Panc1 (cell line): Measurements from ENCODE around the gene UBE2E1. TPM values are rescaled to one million over a fixed set of nuclear protein-coding genes. Genes with fewer than 3 reads are reported as not detected.
"Not testable (repeated sequence)": the region's sequence is repeated elsewhere in the genome, so short reads cannot be mapped to it uniquely, and the experiment has no call there.

Experiments used
- ATAC-seq: fragments of 200-7000 bp; cut with Tn5 transposase; 2 replicates; pipeline ENCODE4 v1.9.1; 2020; ENCODE audit warnings: mild to moderate bottlenecking, moderate library complexity
- BruUV-seq: library from RNA; stranded (reverse); fragments of 400-500 nt; replicated peaks from 2 replicates; lab custom pipeline; 2021; lab: Mats Ljungman, UMichigan
- CTCF ChIA-PET: fragments of 300-600 bp; sonication (Branson Sonifier 250); formaldehyde crosslinking; loops from one replicate; lab custom pipeline; 2022; ENCODE audit warnings: antibody characterized with exemption; lab: Charles Lee
- POLR2A ChIA-PET: fragments of 300-600 bp; sonication (Branson Sonifier 250); formaldehyde crosslinking; loops from one replicate; lab custom pipeline; 2022; ENCODE audit warnings: antibody characterized with exemption; lab: Charles Lee
- DNase-seq: peaks from one replicate; pipeline ENCODE4 v3.0.0-alpha.2; 2010; ENCODE audit warnings: low read depth, low spot score
- H3K27ac ChIP-seq: 2 replicates; pipeline ENCODE4 v1.5.1; 2011; ENCODE audit warnings: mild to moderate bottlenecking, low read length, inconsistent platforms
- H3K27me3 ChIP-seq: fragments of 200-500 bp; sonication (Bioruptor generic); 2 replicates; pipeline ENCODE4 v1.6.0; 2014; ENCODE audit warnings: low read length, inconsistent platforms; ENCODE audit not compliant: control insufficient read depth, insufficient read depth
- H3K36me3 ChIP-seq: fragments of 200-500 bp; sonication (Bioruptor generic); 2 replicates; pipeline ENCODE4 v1.5.1; 2014; ENCODE audit warnings: inconsistent platforms, mild to moderate bottlenecking, low read length, moderate library complexity; ENCODE audit not compliant: control insufficient read depth, insufficient read depth
- H3K4me1 ChIP-seq: 2 replicates; pipeline ENCODE4 v1.5.1; 2011; ENCODE audit warnings: inconsistent platforms, mild to moderate bottlenecking, low read length, moderate library complexity; ENCODE audit not compliant: control insufficient read depth, insufficient read depth
- H3K4me3 ChIP-seq, 2 experiments: 2 replicates each; pipeline ENCODE4 v1.5.1; 2011 to 2012; ENCODE audit warnings: low read depth in 2 of 2, low read length in 2 of 2, mild to moderate bottlenecking in 2 of 2, inconsistent platforms in 1 of 2, moderate library complexity in 1 of 2
- H3K9me3 ChIP-seq: fragments of 200-500 bp; sonication (Bioruptor generic); 2 replicates; pipeline ENCODE4 v1.5.1; 2014; ENCODE audit warnings: low read depth, mild to moderate bottlenecking, inconsistent platforms, low read length, moderate library complexity; ENCODE audit not compliant: control insufficient read depth, insufficient read depth
- POLR2AphosphoS5 ChIP-seq: IDR thresholded peaks from 2 replicates; pipeline ENCODE4 v1.6.1; 2012; ENCODE audit warnings: mild to moderate bottlenecking, low read depth, low read length, moderate library complexity
- SIN3A ChIP-seq: IDR thresholded peaks from 2 replicates; pipeline ENCODE4 v1.6.1; 2012; ENCODE audit warnings: low read depth, mild to moderate bottlenecking, low read length, moderate library complexity, borderline replicate concordance; ENCODE audit not compliant: insufficient read depth
- TCF7L2 ChIP-seq: IDR thresholded peaks from 2 replicates; pipeline ENCODE4 v1.6.1; 2011; ENCODE audit warnings: mild to moderate bottlenecking, low read depth, low read length, inconsistent platforms
- in situ Hi-C: cut with HindIII; loops from 2 replicates; pipeline ENCODE4 v1.10.0; 2016; ENCODE audit warnings: low sequenced_read_pairs, low pct_unique_long_range_greater_than_20kb
- intact Hi-C: fragments of 100-400 bp; cut with micrococcal nuclease; formaldehyde crosslinking; loops from one replicate; pipeline ENCODE4 v1.10.0; 2022; ENCODE audit not compliant: unreplicated experiment
- total RNA-seq: library from RNA; stranded (reverse); gene quantifications from one replicate; pipeline ENCODE4 v1.2.1, GENCODE V29; 2021; ENCODE audit not compliant: unreplicated experiment
- TF ChIP-seq, protein P1 (sequence below), 2 experiments: IDR thresholded peaks; 2 replicates each; pipeline ENCODE4 v1.6.1; 2011 to 2012; ENCODE audit warnings: low read depth in 2 of 2, control low read depth in 1 of 2, low read length in 1 of 2, mild to moderate bottlenecking in 1 of 2, moderate library complexity in 1 of 2; ENCODE audit not compliant: insufficient read depth in 1 of 2
- TF ChIP-seq, protein P2 (sequence below): fragments of 450-650 bp; IDR thresholded peaks from 2 replicates; pipeline ENCODE4 v1.5.1; 2017; ENCODE audit warnings: mild to moderate bottlenecking

Gene UBE2E1
- total RNA-seq, 1 experiment from 2014 or later, result 127 TPM

DNA sequence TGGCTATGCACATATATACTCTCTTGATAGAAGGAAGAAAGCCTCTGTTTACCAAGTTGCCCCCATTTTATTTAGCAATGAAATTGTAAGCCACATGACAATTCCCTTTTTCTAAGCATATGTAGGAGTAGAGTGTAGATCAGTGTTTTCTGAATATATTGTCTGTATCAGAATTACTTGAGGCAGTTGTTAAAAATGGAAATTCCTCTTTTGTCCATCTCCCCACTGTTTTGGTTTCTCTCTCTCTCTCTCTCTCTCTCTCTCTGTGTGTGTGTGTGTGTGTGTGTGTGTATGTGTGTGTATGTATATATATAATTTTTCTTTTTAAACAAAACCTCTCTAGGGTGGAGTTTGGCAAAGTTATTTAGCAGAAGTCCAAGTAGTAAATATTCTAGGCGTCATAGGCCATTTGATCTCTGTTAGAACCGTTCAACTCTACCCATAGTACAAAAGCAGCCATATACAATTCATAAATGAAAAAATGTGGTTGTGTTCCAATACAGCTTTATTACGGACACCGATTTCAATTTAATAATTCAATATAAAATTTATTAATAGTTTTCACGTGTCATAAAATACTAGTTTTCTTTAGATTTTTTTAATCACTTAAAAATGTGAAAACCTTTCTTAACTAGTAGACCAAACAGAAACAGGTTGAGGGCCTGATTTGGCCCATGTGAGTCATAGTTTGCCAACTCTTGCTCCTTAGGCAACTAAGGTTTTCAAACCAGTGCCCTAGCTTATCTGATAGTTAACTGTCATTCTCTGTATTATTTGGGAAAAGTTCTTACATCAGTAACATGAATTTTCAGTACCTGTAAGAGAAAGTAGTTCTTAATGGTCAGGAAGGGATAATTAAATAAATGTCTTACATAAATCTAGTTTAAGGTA is 39.8 kb downstream of the UBE2E1 start:
- Histone ChIP-seq H3K27ac (no peak overlapping the region), H3K9me3 (no peaks in the 10 kb centered on the region), H3K36me3 (no peaks in the 10 kb centered on the region; the same call in 1 of the 2 replicates), H3K4me3 (no peak overlapping the region), H3K4me1 (peaks cover 2% of the 10 kb centered on the region; the same call in 1 of the 2 replicates), H3K27me3 (no peaks in the 10 kb centered on the region)
- ChIA-PET POLR2A (no interaction called here), CTCF (no interaction called here)
- TF ChIP-seq, protein P1, sequence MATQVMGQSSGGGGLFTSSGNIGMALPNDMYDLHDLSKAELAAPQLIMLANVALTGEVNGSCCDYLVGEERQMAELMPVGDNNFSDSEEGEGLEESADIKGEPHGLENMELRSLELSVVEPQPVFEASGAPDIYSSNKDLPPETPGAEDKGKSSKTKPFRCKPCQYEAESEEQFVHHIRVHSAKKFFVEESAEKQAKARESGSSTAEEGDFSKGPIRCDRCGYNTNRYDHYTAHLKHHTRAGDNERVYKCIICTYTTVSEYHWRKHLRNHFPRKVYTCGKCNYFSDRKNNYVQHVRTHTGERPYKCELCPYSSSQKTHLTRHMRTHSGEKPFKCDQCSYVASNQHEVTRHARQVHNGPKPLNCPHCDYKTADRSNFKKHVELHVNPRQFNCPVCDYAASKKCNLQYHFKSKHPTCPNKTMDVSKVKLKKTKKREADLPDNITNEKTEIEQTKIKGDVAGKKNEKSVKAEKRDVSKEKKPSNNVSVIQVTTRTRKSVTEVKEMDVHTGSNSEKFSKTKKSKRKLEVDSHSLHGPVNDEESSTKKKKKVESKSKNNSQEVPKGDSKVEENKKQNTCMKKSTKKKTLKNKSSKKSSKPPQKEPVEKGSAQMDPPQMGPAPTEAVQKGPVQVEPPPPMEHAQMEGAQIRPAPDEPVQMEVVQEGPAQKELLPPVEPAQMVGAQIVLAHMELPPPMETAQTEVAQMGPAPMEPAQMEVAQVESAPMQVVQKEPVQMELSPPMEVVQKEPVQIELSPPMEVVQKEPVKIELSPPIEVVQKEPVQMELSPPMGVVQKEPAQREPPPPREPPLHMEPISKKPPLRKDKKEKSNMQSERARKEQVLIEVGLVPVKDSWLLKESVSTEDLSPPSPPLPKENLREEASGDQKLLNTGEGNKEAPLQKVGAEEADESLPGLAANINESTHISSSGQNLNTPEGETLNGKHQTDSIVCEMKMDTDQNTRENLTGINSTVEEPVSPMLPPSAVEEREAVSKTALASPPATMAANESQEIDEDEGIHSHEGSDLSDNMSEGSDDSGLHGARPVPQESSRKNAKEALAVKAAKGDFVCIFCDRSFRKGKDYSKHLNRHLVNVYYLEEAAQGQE (IDR thresholded peaks at IDR 0.05; ENCODE audit: insufficient read depth in 1 of 2, low read depth in 2 of 2, low read length in 1 of 2), result no peak
- TF ChIP-seq POLR2AphosphoS5 (no peak), TCF7L2 (no peak), SIN3A (no peak)
- TF ChIP-seq, protein P2, sequence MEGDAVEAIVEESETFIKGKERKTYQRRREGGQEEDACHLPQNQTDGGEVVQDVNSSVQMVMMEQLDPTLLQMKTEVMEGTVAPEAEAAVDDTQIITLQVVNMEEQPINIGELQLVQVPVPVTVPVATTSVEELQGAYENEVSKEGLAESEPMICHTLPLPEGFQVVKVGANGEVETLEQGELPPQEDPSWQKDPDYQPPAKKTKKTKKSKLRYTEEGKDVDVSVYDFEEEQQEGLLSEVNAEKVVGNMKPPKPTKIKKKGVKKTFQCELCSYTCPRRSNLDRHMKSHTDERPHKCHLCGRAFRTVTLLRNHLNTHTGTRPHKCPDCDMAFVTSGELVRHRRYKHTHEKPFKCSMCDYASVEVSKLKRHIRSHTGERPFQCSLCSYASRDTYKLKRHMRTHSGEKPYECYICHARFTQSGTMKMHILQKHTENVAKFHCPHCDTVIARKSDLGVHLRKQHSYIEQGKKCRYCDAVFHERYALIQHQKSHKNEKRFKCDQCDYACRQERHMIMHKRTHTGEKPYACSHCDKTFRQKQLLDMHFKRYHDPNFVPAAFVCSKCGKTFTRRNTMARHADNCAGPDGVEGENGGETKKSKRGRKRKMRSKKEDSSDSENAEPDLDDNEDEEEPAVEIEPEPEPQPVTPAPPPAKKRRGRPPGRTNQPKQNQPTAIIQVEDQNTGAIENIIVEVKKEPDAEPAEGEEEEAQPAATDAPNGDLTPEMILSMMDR, result no peak
- intact Hi-C loops, result no loop called here
- DNase-seq, result no peak
- in situ Hi-C loops, result no loop called here
- BruUV-seq, result TSS peak; percentile 38
- no peak for ATAC-seq

DNA sequence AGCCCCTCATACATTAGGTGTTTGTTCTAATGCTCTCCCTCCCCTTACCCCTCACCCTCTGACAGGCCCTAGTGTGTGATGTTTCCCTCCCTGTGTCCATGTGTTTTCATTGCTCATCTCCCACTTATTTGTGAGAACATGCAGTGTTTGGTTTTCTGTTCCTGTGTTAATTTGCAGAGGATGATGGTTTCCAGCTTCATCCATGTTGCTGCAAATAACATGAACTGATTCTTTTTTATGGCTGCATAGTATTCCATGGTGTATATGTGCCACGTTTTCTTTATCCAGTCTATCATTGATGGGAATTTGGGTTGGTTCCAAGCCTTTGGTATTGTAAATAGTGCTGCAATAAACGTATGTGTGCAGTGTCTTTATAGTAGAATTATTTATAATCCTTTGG is 43.7 kb downstream of the UBE2E1 start:
- H3K36me3 ChIP-seq, intact Hi-C loops, H3K4me1 ChIP-seq, H3K27me3 ChIP-seq, DNase-seq, CTCF ChIA-PET, POLR2A ChIA-PET, H3K27ac ChIP-seq, BruUV-seq, H3K4me3 ChIP-seq, ATAC-seq, in situ Hi-C loops, H3K9me3 ChIP-seq: not testable (repeated sequence)

DNA sequence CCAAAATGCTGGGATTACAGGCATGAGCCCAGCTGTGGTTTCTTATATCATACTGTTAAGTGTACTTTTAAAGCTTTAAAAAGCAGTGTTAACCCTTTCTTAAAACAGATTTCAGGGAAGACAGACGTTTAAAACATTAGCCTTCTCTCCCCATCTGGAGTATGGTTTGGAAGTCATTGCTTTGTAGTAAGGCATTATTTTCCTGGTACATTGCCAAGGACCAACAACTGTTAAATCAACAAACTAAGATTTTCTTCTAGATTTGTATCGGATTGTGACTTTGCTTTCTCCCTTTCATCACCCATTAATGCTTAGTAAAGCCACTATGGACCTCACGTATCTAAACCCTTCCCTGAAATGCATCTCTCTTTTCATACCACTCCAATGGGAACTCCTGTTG is 50.5 kb downstream of the UBE2E1 start:
- intact Hi-C loops (no loop called here), in situ Hi-C loops (no loop called here)

More for the DNA sequence above, 50.5 kb downstream of the UBE2E1 start:
- DNase-seq (no peak), ATAC-seq (no peak)
- H3K4me1 ChIP-seq, result peaks cover 27% of the 10 kb centered on the region
- TF ChIP-seq, protein P2, result no peak
- TF ChIP-seq POLR2AphosphoS5 (no peak), SIN3A (no peak), TCF7L2 (no peak)
- TF ChIP-seq, protein P1 (IDR thresholded peaks at IDR 0.05; ENCODE audit: insufficient read depth in 1 of 2, low read depth in 2 of 2, low read length in 1 of 2), result no peak
- H3K36me3 ChIP-seq, result no peaks in the 10 kb centered on the region
- BruUV-seq, result no TSS peak
- H3K27me3 ChIP-seq, result no peaks in the 10 kb centered on the region
- ChIA-PET CTCF (no interaction called here), POLR2A (no interaction called here)
- H3K27ac ChIP-seq, result no peak overlapping the region
- no peak overlapping the region for H3K4me3 ChIP-seq
- no peaks in the 10 kb centered on the region for H3K9me3 ChIP-seq
